ENCODE measurements around the gene EIF4EBP2.

DNA sequence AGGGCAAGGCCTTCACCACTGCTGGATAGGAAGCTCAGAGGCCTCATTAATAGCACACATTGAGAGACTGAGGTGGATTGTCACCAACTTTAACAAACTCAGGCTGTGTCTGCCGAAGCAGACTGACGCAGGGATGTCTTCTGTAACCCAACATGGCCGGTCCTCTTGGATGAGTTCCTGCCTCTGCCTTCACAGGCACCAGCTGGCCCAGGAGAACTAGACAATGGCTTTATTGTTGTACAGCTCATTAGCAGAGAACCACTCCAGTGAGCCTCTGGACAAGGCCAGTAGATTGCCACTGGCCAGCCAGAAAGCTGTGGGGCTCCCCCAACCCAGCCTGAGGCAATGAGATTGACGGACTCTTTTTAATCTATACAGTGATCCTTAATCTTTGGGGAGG, 28.2 kb downstream of the EIF4EBP2 start:
- TF ChIP-seq, protein P1, sequence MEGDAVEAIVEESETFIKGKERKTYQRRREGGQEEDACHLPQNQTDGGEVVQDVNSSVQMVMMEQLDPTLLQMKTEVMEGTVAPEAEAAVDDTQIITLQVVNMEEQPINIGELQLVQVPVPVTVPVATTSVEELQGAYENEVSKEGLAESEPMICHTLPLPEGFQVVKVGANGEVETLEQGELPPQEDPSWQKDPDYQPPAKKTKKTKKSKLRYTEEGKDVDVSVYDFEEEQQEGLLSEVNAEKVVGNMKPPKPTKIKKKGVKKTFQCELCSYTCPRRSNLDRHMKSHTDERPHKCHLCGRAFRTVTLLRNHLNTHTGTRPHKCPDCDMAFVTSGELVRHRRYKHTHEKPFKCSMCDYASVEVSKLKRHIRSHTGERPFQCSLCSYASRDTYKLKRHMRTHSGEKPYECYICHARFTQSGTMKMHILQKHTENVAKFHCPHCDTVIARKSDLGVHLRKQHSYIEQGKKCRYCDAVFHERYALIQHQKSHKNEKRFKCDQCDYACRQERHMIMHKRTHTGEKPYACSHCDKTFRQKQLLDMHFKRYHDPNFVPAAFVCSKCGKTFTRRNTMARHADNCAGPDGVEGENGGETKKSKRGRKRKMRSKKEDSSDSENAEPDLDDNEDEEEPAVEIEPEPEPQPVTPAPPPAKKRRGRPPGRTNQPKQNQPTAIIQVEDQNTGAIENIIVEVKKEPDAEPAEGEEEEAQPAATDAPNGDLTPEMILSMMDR (optimal IDR thresholded peaks at IDR 0.05 in 1 of 3, IDR thresholded peaks at IDR 0.05 in 1 of 3, conservative IDR thresholded peaks at IDR 0.05 in 1 of 3; ENCODE audit: extremely low read depth in 1 of 3, insufficient read depth in 2 of 3, low read length in 3 of 3) = no peak
- TF ChIP-seq EZH2 (IDR thresholded peaks at IDR 0.05; ENCODE audit: low read length) = no peak
